HEK293 (cell line): Measurements from ENCODE around the gene TPRN.
A peak's percentile ranks its signal among the peaks of the same experiment; 100 is the strongest.

Experiments
- GFI1B ChIP-seq: fragments of 450-650 bp; formaldehyde crosslinking; IDR thresholded peaks from 2 replicates; pipeline ENCODE4 v1.5.1; 2016; ENCODE audit warnings: missing biosample characterization, missing genetic modification characterization
- GLI2 ChIP-seq: fragments of 450-650 bp; formaldehyde crosslinking; IDR thresholded peaks from 2 replicates; pipeline ENCODE4; 2017; ENCODE audit warnings: missing biosample characterization, missing genetic modification characterization, low read depth, borderline replicate concordance
- GLIS1 ChIP-seq: fragments of 450-650 bp; formaldehyde crosslinking; IDR thresholded peaks from 2 replicates; pipeline ENCODE4 v1.5.1; 2016; ENCODE audit warnings: missing biosample characterization, missing genetic modification characterization
- GLIS2 ChIP-seq: fragments of 450-650 bp; formaldehyde crosslinking; IDR thresholded peaks from 2 replicates; pipeline ENCODE4 v1.5.1; 2016; ENCODE audit warnings: missing biosample characterization, missing genetic modification characterization
- KLF9 ChIP-seq: fragments of 450-650 bp; formaldehyde crosslinking; IDR thresholded peaks from 2 replicates; pipeline ENCODE4 v1.5.1; 2016; ENCODE audit warnings: missing biosample characterization, missing genetic modification characterization, low read depth
- OSR2 ChIP-seq: fragments of 450-650 bp; formaldehyde crosslinking; IDR thresholded peaks from 2 replicates; pipeline ENCODE4 v1.5.1; 2016; ENCODE audit warnings: missing biosample characterization, missing genetic modification characterization
- RBAK ChIP-seq: fragments of 450-650 bp; formaldehyde crosslinking; IDR thresholded peaks from 2 replicates; pipeline ENCODE4 v1.5.1; 2016; ENCODE audit warnings: missing biosample characterization, missing genetic modification characterization
- SP2 ChIP-seq: fragments of 450-650 bp; formaldehyde crosslinking; IDR thresholded peaks from 2 replicates; pipeline ENCODE4 v1.5.1; 2016; ENCODE audit warnings: missing biosample characterization, missing genetic modification characterization
- SP3 ChIP-seq: fragments of 450-650 bp; formaldehyde crosslinking; IDR thresholded peaks from 2 replicates; pipeline ENCODE4 v1.5.1; 2016; ENCODE audit warnings: missing biosample characterization, missing genetic modification characterization
- ZBTB1 ChIP-seq: fragments of 450-650 bp; formaldehyde crosslinking; IDR thresholded peaks from 2 replicates; pipeline ENCODE4 v1.5.1; 2016; ENCODE audit warnings: missing biosample characterization, missing genetic modification characterization
- ZBTB8A ChIP-seq: fragments of 450-650 bp; formaldehyde crosslinking; IDR thresholded peaks from 2 replicates; pipeline ENCODE4 v1.5.1; 2016; ENCODE audit warnings: missing biosample characterization, missing genetic modification characterization
- ZFP37 ChIP-seq: fragments of 450-650 bp; formaldehyde crosslinking; IDR thresholded peaks from 2 replicates; pipeline ENCODE4 v1.5.1; 2016; ENCODE audit warnings: missing biosample characterization, missing genetic modification characterization
- ZNF155 ChIP-seq: fragments of 450-650 bp; formaldehyde crosslinking; IDR thresholded peaks from 2 replicates; pipeline ENCODE4 v1.5.1; 2016; ENCODE audit warnings: missing biosample characterization, missing genetic modification characterization
- ZNF214 ChIP-seq: fragments of 450-650 bp; formaldehyde crosslinking; IDR thresholded peaks from 2 replicates; pipeline ENCODE4 v1.5.1; 2017; ENCODE audit warnings: missing biosample characterization, mild to moderate bottlenecking, missing genetic modification characterization, borderline replicate concordance
- ZNF24 ChIP-seq: fragments of 450-650 bp; formaldehyde crosslinking; IDR thresholded peaks from 2 replicates; pipeline ENCODE4 v1.5.1; 2016; ENCODE audit warnings: missing biosample characterization, missing genetic modification characterization
- ZNF311 ChIP-seq: fragments of 450-650 bp; formaldehyde crosslinking; IDR thresholded peaks from 2 replicates; pipeline ENCODE4 v1.5.1; 2017; ENCODE audit warnings: missing biosample characterization, missing genetic modification characterization, borderline replicate concordance
- ZNF341 ChIP-seq: fragments of 450-650 bp; formaldehyde crosslinking; IDR thresholded peaks from 2 replicates; pipeline ENCODE4; 2016; ENCODE audit warnings: low read depth, missing biosample characterization, missing genetic modification characterization
- ZNF473 ChIP-seq: fragments of 450-650 bp; formaldehyde crosslinking; IDR thresholded peaks from 2 replicates; pipeline ENCODE4 v1.5.1; 2017; ENCODE audit warnings: missing biosample characterization, missing genetic modification characterization
- ZNF585B ChIP-seq: fragments of 450-650 bp; formaldehyde crosslinking; IDR thresholded peaks from 2 replicates; pipeline ENCODE4 v1.5.1; 2016; ENCODE audit warnings: missing biosample characterization, missing genetic modification characterization
- ZNF610 ChIP-seq: fragments of 450-650 bp; formaldehyde crosslinking; IDR thresholded peaks from 2 replicates; pipeline ENCODE4 v1.5.1; 2016; ENCODE audit warnings: missing biosample characterization, missing genetic modification characterization, borderline replicate concordance
- ZNF768 ChIP-seq: fragments of 450-650 bp; formaldehyde crosslinking; IDR thresholded peaks from 2 replicates; pipeline ENCODE4 v1.5.1; 2018; ENCODE audit warnings: missing biosample characterization, mild to moderate bottlenecking, missing genetic modification characterization
- TF ChIP-seq, protein P1 (sequence below): fragments of 450-650 bp; formaldehyde crosslinking; IDR thresholded peaks from 2 replicates; pipeline ENCODE4 v1.5.1; 2016; ENCODE audit warnings: missing biosample characterization, missing genetic modification characterization
- TF ChIP-seq, protein P2 (sequence below): fragments of 450-650 bp; formaldehyde crosslinking; conservative IDR thresholded peaks from 2 replicates; pipeline ENCODE4 v1.5.1; 2016; ENCODE audit warnings: low read depth, missing biosample characterization, missing genetic modification characterization
- TF ChIP-seq, protein P3 (sequence below): fragments of 450-650 bp; formaldehyde crosslinking; IDR thresholded peaks from 2 replicates; pipeline ENCODE4; 2016; ENCODE audit warnings: missing biosample characterization, missing genetic modification characterization
- TF ChIP-seq, protein P4 (sequence below): fragments of 450-650 bp; formaldehyde crosslinking; IDR thresholded peaks from 2 replicates; pipeline ENCODE4 v1.5.1; 2017; ENCODE audit warnings: missing biosample characterization, missing genetic modification characterization
- TF ChIP-seq, protein P5 (sequence below): fragments of 450-650 bp; formaldehyde crosslinking; IDR thresholded peaks from 2 replicates; pipeline ENCODE4 v1.5.1; 2017; ENCODE audit warnings: missing biosample characterization, missing genetic modification characterization

Gene TPRN

DNA sequence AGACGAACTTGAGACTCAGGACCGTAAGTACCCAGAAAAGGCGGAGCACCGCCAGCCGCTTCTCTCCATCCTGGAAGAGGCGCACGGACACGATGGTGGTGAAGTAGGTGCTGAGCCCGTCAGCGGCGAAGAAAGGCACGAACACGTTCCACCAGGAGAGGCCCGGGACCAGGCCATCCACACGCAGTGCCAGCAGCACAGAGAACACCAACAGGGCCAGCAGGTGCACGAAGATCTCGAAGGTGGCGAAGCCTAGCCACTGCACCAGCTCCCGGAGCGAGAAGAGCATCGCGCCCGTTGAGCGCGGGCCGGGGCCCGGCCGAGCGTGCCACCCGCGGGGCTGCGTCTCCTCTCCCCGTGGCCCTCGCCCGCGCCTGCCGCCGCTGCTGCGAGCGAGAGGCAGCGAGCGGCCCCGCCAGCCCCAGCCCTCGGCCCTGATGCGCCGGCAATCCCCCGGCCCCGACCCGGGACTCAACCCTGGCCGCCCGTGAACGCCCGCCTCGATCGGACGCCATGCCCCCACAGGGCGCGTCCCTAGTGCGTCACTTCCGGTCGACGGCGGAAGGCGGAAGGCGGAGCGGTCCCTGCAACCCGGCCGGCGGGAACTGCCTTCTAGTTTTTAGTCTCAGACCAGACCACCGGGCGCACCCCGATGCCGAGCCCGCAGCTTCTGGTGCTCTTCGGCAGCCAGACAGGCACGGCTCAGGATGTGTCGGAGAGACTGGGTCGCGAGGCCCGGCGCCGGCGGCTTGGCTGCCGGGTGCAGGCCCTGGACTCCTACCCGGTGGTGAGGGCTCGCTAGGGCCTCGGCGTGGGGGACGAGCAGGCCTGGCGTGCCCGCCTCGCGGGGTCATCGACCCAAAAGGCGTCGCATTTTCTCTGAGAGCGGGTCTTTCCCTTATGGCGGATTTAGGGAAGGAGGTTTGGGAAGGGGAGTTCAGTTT, 4.9 kb upstream of the TPRN start, which contains the start of the genes NDOR1 and TMEM203 (continued):
- no peak for TF ChIP-seq GLI2 (tag by site-specific recombination)
- TF ChIP-seq ZNF155 (tag by site-specific recombination) = no peak
- TF ChIP-seq, protein P1, sequence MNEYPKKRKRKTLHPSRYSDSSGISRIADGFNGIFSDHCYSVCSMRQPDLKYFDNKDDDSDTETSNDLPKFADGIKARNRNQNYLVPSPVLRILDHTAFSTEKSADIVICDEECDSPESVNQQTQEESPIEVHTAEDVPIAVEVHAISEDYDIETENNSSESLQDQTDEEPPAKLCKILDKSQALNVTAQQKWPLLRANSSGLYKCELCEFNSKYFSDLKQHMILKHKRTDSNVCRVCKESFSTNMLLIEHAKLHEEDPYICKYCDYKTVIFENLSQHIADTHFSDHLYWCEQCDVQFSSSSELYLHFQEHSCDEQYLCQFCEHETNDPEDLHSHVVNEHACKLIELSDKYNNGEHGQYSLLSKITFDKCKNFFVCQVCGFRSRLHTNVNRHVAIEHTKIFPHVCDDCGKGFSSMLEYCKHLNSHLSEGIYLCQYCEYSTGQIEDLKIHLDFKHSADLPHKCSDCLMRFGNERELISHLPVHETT = no peak
- 0 out of 2 replicates have a peak, but pooled peaks have one; percentile 56 for TF ChIP-seq ZFP37 (tag by site-specific recombination)
- TF ChIP-seq, protein P2, sequence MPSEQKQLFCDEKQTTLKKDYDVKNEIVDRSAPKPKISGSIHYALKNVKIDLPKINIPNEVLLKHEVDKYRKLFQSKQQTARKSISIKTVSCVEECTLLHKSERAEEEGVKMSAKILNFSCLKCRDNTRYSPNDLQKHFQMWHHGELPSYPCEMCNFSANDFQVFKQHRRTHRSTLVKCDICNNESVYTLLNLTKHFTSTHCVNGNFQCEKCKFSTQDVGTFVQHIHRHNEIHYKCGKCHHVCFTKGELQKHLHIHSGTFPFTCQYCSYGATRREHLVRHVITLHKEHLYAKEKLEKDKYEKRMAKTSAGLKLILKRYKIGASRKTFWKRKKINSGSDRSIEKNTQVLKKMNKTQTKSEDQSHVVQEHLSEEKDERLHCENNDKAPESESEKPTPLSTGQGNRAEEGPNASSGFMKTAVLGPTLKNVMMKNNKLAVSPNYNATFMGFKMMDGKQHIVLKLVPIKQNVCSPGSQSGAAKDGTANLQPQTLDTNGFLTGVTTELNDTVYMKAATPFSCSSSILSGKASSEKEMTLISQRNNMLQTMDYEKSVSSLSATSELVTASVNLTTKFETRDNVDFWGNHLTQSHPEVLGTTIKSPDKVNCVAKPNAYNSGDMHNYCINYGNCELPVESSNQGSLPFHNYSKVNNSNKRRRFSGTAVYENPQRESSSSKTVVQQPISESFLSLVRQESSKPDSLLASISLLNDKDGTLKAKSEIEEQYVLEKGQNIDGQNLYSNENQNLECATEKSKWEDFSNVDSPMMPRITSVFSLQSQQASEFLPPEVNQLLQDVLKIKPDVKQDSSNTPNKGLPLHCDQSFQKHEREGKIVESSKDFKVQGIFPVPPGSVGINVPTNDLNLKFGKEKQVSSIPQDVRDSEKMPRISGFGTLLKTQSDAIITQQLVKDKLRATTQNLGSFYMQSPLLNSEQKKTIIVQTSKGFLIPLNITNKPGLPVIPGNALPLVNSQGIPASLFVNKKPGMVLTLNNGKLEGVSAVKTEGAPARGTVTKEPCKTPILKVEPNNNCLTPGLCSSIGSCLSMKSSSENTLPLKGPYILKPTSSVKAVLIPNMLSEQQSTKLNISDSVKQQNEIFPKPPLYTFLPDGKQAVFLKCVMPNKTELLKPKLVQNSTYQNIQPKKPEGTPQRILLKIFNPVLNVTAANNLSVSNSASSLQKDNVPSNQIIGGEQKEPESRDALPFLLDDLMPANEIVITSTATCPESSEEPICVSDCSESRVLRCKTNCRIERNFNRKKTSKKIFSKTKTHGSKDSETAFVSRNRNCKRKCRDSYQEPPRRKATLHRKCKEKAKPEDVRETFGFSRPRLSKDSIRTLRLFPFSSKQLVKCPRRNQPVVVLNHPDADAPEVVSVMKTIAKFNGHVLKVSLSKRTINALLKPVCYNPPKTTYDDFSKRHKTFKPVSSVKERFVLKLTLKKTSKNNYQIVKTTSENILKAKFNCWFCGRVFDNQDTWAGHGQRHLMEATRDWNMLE (tag by site-specific recombination) = 0 out of 2 replicates have a peak, but pooled peaks have one; percentile 18
- TF ChIP-seq ZNF610 = 0 out of 2 replicates have a peak, but pooled peaks have one; percentile 49
- no peak for TF ChIP-seq ZNF585B
- TF ChIP-seq OSR2 (tag by site-specific recombination) = no peak
- no peak for TF ChIP-seq GFI1B (tag by site-specific recombination)
- no peak for TF ChIP-seq RBAK (tag by site-specific recombination)
- TF ChIP-seq, protein P3, sequence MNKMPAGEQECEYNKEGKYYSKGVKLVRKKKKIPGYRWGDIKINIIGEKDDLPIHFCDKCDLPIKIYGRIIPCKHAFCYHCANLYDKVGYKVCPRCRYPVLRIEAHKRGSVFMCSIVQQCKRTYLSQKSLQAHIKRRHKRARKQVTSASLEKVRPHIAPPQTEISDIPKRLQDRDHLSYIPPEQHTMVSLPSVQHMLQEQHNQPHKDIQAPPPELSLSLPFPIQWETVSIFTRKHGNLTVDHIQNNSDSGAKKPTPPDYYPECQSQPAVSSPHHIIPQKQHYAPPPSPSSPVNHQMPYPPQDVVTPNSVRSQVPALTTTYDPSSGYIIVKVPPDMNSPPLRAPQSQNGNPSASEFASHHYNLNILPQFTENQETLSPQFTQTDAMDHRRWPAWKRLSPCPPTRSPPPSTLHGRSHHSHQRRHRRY (tag by site-specific recombination) = no peak
- TF ChIP-seq, protein P4, sequence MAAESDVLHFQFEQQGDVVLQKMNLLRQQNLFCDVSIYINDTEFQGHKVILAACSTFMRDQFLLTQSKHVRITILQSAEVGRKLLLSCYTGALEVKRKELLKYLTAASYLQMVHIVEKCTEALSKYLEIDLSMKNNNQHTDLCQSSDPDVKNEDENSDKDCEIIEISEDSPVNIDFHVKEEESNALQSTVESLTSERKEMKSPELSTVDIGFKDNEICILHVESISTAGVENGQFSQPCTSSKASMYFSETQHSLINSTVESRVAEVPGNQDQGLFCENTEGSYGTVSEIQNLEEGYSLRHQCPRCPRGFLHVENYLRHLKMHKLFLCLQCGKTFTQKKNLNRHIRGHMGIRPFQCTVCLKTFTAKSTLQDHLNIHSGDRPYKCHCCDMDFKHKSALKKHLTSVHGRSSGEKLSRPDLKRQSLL (tag by site-specific recombination) = no peak
- 0 out of 2 replicates have a peak, but pooled peaks have one; percentile 18 for TF ChIP-seq KLF9 (tag by site-specific recombination)
- TF ChIP-seq SP2 (tag by site-specific recombination) = peak; percentile 88
- TF ChIP-seq ZBTB8A (tag by site-specific recombination) = peak; percentile 78
- TF ChIP-seq ZNF24 = 0 out of 2 replicates have a peak, but pooled peaks have one; percentile 42
- no peak for TF ChIP-seq ZNF311 (tag by site-specific recombination)
- TF ChIP-seq ZNF341 (tag by site-specific recombination) = 0 out of 2 replicates have a peak, but pooled peaks have one; percentile 9
- no peak for TF ChIP-seq ZNF768
- no peak for TF ChIP-seq ZBTB1 (tag by site-specific recombination)
- TF ChIP-seq ZNF473 = no peak
- TF ChIP-seq GLIS2 (tag by site-specific recombination) = peak; percentile 58
- peak; percentile 53; the same call in 1 of the 2 replicates for TF ChIP-seq GLIS1 (tag by site-specific recombination)
- TF ChIP-seq, protein P5, sequence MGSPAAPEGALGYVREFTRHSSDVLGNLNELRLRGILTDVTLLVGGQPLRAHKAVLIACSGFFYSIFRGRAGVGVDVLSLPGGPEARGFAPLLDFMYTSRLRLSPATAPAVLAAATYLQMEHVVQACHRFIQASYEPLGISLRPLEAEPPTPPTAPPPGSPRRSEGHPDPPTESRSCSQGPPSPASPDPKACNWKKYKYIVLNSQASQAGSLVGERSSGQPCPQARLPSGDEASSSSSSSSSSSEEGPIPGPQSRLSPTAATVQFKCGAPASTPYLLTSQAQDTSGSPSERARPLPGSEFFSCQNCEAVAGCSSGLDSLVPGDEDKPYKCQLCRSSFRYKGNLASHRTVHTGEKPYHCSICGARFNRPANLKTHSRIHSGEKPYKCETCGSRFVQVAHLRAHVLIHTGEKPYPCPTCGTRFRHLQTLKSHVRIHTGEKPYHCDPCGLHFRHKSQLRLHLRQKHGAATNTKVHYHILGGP (tag by site-specific recombination) = no peak
- TF ChIP-seq SP3 (tag by site-specific recombination) = peak; percentile 75
- TF ChIP-seq ZNF214 (tag by site-specific recombination) = no peak
